NCI-H526 (cell line): Measurements from ENCODE around the gene AHDC1.
"Not testable (repeated sequence)": the region's sequence is repeated elsewhere in the genome, so short reads cannot be mapped to it uniquely, and the experiment has no call there.

ENCODE experiments used
- DNase-seq, 2 experiments: peaks; one replicate each; lab custom pipeline; 2025; lab: John Stamatoyannopoulos, UW

AHDC1 gene

GRCh38 chr1:27549807-27550408 lies 54.0 kb downstream of the AHDC1 start:
- no peak for DNase-seq

- no peak for DNase-seq
Observed at GRCh38 chr1:27548858-27549719, 54.9 kb downstream of the AHDC1 start.

- no peak for DNase-seq
Observed at GRCh38 chr1:27548136-27548853, 55.6 kb downstream of the AHDC1 start.

- DNase-seq, result no peak
Observed at GRCh38 chr1:27547220-27548116, 56.5 kb downstream of the AHDC1 start.

- no peak for DNase-seq
Observed at GRCh38 chr1:27545876-27546275, 58.1 kb downstream of the AHDC1 start.

GRCh38 chr1:27545271-27545670 lies 58.7 kb downstream of the AHDC1 start:
- DNase-seq, result no peak

- no peak for DNase-seq
Observed at GRCh38 chr1:27544834-27545233, 59.1 kb downstream of the AHDC1 start.

GRCh38 chr1:27543284-27543683 lies 60.7 kb downstream of the AHDC1 start:
- no peak for DNase-seq

- DNase-seq, result no peak
Observed at GRCh38 chr1:27542463-27543273, 61.3 kb downstream of the AHDC1 start.

GRCh38 chr1:27539901-27540861 lies 63.8 kb downstream of the AHDC1 start:
- DNase-seq, result no peak

- DNase-seq, result no peak
Observed at GRCh38 chr1:27538793-27539192, 65.2 kb downstream of the AHDC1 start.

- not testable (repeated sequence) for DNase-seq
Observed at GRCh38 chr1:27538305-27538676, 65.7 kb downstream of the AHDC1 start.

- DNase-seq, result peak in 1 of 2 experiments; percentile 42
Observed at GRCh38 chr1:27536767-27537166, 67.2 kb downstream of the AHDC1 start.

GRCh38 chr1:27536010-27536757 lies 67.8 kb downstream of the AHDC1 start:
- no peak for DNase-seq

- no peak for DNase-seq
Observed at GRCh38 chr1:27535386-27535785, 68.6 kb downstream of the AHDC1 start.

GRCh38 chr1:27531959-27532685 lies 71.8 kb downstream of the AHDC1 start:
- DNase-seq, result no peak

GRCh38 chr1:27530192-27530591 lies 73.8 kb downstream of the AHDC1 start:
- DNase-seq, result no peak

GRCh38 chr1:27529704-27530018 lies 74.3 kb downstream of the AHDC1 start:
- no peak for DNase-seq
